ENCODE measurements around the gene CDK8. TPM values are rescaled to one million over a fixed set of nuclear protein-coding genes. Genes with fewer than 3 reads are reported as not detected.

CDK8 gene
- total RNA-seq, 1 experiment from 2014 or later = 22.2 TPM

DNA sequence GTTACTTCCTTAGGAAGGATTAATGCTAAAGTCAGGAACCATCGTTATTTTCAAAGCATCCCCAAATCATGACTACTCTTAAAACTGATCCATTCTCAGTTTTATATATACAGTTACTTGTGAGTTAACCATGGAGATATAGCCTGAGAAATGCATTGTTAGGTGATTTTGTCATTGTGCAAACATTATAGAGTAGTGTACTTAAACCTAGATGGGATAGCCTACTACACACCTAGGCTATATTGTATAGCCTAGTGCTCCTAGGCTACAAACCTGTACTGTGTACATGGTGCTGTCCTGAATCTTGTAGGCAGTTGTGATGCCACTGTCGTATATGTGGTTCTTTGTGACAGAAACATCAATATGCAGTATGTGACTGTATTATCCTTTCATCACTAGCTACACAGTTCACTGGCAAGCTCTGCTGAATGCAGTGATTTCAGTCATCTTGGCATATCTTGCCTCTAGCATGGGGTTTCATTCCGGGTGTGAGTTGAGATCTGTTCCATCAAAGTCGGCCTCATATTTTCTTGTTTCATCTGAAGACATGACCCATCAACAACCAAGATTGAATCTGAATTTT, 45.3 kb downstream of the CDK8 start:
- intact Hi-C loops (cut with micrococcal nuclease) = no loop called here
- H3K36me3 Mint-ChIP-seq (ENCODE audit: insufficient read depth, unreplicated experiment) = peaks cover 6% of the 10 kb centered on the region

DNA sequence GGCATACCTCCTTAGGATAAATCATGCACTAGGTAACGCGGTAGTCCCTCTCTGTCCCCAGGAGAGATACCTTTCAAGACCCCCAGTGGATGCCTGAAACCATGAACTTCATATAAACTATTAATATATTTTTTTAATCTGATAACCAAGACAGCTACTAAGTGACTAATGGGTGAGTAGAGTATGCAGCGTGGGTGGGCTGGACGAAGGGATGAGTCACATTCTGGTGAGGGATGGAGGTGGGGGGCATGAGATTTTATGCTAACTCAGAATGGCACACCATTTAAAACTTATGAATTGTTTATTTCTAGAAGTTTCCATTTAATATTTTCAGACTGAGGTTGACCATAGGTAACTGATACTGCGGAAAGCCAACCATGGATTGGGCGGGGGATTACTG, 46.2 kb downstream of the CDK8 start:
- intact Hi-C loops (cut with micrococcal nuclease) = no loop called here
- BruUV-seq (replicated peaks) = no TSS peak
- Mint-ChIP-seq H3K4me1 (ENCODE audit: insufficient read depth, unreplicated experiment) (peaks cover 6% of the 10 kb centered on the region), H3K4me3 (ENCODE audit: unreplicated experiment) (no peak overlapping the region), H3K9me3 (ENCODE audit: unreplicated experiment) (no peaks in the 10 kb centered on the region), H3K27me3 (ENCODE audit: insufficient read depth, unreplicated experiment) (no peaks in the 10 kb centered on the region), H3K27ac (ENCODE audit: low read depth, unreplicated experiment) (no peak overlapping the region), H3K36me3 (ENCODE audit: insufficient read depth, unreplicated experiment) (peaks cover 6% of the 10 kb centered on the region)
- TF ChIP-seq, protein P1, sequence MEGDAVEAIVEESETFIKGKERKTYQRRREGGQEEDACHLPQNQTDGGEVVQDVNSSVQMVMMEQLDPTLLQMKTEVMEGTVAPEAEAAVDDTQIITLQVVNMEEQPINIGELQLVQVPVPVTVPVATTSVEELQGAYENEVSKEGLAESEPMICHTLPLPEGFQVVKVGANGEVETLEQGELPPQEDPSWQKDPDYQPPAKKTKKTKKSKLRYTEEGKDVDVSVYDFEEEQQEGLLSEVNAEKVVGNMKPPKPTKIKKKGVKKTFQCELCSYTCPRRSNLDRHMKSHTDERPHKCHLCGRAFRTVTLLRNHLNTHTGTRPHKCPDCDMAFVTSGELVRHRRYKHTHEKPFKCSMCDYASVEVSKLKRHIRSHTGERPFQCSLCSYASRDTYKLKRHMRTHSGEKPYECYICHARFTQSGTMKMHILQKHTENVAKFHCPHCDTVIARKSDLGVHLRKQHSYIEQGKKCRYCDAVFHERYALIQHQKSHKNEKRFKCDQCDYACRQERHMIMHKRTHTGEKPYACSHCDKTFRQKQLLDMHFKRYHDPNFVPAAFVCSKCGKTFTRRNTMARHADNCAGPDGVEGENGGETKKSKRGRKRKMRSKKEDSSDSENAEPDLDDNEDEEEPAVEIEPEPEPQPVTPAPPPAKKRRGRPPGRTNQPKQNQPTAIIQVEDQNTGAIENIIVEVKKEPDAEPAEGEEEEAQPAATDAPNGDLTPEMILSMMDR (IDR thresholded peaks at IDR 0.05; ENCODE audit: unreplicated experiment) = no peak
- POLR2A ChIA-PET = no interaction called here
- peak; percentile 52 for DNase-seq (ENCODE audit: unreplicated experiment)
- CTCF ChIA-PET = interaction anchor here (0.7 to 1.2 kb wide), 2 partner anchors 15 to 601 kb away, joined by 3 read pairs; no protein-coding TSS in a partner anchor

More for the DNA sequence above, 45.3 kb downstream of the CDK8 start:
- Mint-ChIP-seq H3K9me3 (ENCODE audit: unreplicated experiment) (no peaks in the 10 kb centered on the region), H3K27ac (ENCODE audit: low read depth, unreplicated experiment) (no peak overlapping the region), H3K4me3 (ENCODE audit: unreplicated experiment) (no peak overlapping the region), H3K27me3 (ENCODE audit: insufficient read depth, unreplicated experiment) (no peaks in the 10 kb centered on the region), H3K4me1 (ENCODE audit: insufficient read depth, unreplicated experiment) (peaks cover 6% of the 10 kb centered on the region)
- DNase-seq (ENCODE audit: unreplicated experiment) = no peak
- CTCF ChIA-PET = no interaction called here
- POLR2A ChIA-PET = no interaction called here
- TF ChIP-seq, protein P1 (IDR thresholded peaks at IDR 0.05; ENCODE audit: unreplicated experiment) = no peak
- BruUV-seq (replicated peaks) = no TSS peak

DNA sequence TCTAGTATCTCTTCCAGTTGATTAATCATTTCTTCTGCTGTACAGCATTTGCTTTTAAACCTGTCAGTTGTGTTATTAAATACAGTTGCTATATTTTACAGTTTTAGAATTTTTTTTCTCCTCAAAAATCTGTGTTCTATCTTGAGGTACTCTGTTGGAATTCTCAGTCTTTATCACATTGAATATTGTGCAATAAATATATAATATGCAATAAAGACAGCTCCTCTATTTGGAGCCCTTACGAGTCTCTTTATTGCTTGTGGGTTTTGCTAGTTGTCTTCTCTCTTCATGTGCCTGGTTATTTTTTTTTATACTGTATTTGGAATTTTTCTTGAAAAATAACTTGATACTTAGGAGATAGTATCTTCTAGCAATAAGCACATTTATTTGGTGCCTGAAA, 51.7 kb downstream of the CDK8 start:
- TF ChIP-seq, protein P1 (IDR thresholded peaks at IDR 0.05; ENCODE audit: unreplicated experiment) = no peak
- intact Hi-C loops (cut with micrococcal nuclease) = no loop called here
- no peak overlapping the region for H3K4me3 Mint-ChIP-seq (ENCODE audit: unreplicated experiment)
- ChIA-PET CTCF (no interaction called here), POLR2A (interaction anchor here (0.5 to 0.9 kb wide), 2 partner anchors 12 to 1004 kb away, joined by 3 read pairs; partner anchors contain the start of gene NUP58)
- BruUV-seq (replicated peaks) = no TSS peak
- H3K27ac Mint-ChIP-seq (ENCODE audit: low read depth, unreplicated experiment) = no peak overlapping the region
- peaks cover 6% of the 10 kb centered on the region for H3K4me1 Mint-ChIP-seq (ENCODE audit: insufficient read depth, unreplicated experiment)
- H3K36me3 Mint-ChIP-seq (ENCODE audit: insufficient read depth, unreplicated experiment) = peaks cover 6% of the 10 kb centered on the region
- no peak for DNase-seq (ENCODE audit: unreplicated experiment)
- H3K9me3 Mint-ChIP-seq (ENCODE audit: unreplicated experiment) = no peaks in the 10 kb centered on the region
- H3K27me3 Mint-ChIP-seq (ENCODE audit: insufficient read depth, unreplicated experiment) = no peaks in the 10 kb centered on the region

DNA sequence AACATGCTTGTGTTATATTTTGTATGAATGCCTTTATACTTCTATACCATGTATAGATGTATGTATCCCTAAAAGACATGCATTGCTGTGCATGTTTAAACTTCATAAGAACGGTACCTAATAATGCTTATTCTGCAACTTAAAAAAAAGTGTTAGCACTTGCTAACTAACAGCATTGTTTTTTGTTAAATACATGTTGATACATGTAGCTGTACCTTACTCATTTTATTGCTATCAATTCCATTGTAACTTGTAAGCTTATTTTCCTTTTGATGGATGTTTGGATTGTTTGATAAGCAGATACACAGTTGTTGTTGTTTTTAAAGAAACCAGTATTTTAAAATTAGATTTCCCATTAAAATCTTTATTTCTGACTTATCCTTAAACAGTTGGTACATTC, 53.8 kb downstream of the CDK8 start:
- no peak overlapping the region for H3K4me3 Mint-ChIP-seq (ENCODE audit: unreplicated experiment)
- CTCF ChIA-PET = no interaction called here
- DNase-seq (ENCODE audit: unreplicated experiment) = no peak
- intact Hi-C loops (cut with micrococcal nuclease) = no loop called here
- TF ChIP-seq, protein P1 (IDR thresholded peaks at IDR 0.05; ENCODE audit: unreplicated experiment) = no peak
- H3K36me3 Mint-ChIP-seq (ENCODE audit: insufficient read depth, unreplicated experiment) = no peaks in the 10 kb centered on the region
- POLR2A ChIA-PET = no interaction called here
- H3K9me3 Mint-ChIP-seq (ENCODE audit: unreplicated experiment) = no peaks in the 10 kb centered on the region
- H3K27me3 Mint-ChIP-seq (ENCODE audit: insufficient read depth, unreplicated experiment) = no peaks in the 10 kb centered on the region
- H3K4me1 Mint-ChIP-seq (ENCODE audit: insufficient read depth, unreplicated experiment) = no peaks in the 10 kb centered on the region
- no TSS peak for BruUV-seq (replicated peaks)
- no peak overlapping the region for H3K27ac Mint-ChIP-seq (ENCODE audit: low read depth, unreplicated experiment)

Measured in MCF 10A (cell line).